HG03571 (cell line): ENCODE results near the gene CARD10.

Experiments
- ATAC-seq: cut with Tn5 transposase; IDR thresholded peaks from one replicate; pipeline ENCODE4 v1.9.1; 2021; ENCODE audit not compliant: unreplicated experiment

CARD10 gene

DNA sequence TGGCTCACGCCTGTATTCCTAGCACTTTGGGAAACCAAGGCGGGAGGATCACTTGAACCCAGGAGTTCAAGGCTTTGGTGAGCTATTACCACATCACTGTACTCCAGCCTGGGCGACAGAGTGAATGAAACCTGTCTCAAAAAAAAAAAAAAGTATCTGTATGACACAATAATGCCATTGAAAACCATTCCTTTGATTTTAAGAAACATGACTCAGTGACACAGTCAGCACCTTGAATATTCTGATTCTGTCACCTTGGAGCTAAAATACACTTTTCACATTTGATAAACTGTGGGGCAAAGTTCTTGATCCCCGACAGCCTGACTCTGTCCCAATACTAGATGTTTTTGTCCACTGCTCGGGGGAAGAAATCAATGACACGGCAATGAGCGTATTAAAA, 75.2 kb downstream of the CARD10 start:
- ATAC-seq = no peak

DNA sequence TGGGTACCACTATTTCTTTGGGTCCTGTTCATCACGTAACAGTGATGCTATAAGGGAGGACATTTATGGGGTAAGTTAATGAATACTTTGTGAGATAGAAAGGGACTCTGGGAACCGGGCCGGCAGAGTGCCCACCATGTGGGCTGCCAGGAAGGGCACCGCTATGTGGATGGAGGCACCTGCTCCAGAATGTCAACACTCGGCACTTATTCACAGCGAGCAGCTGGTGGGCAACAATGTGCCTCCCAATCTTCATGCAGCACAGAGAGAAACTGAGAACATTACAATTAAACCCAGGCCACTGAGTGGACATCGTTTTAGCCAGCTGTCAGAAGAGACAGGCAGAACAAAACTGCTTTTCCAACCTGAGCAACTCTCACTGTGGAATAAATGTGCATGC, 76.1 kb downstream of the CARD10 start:
- ATAC-seq = no peak

DNA sequence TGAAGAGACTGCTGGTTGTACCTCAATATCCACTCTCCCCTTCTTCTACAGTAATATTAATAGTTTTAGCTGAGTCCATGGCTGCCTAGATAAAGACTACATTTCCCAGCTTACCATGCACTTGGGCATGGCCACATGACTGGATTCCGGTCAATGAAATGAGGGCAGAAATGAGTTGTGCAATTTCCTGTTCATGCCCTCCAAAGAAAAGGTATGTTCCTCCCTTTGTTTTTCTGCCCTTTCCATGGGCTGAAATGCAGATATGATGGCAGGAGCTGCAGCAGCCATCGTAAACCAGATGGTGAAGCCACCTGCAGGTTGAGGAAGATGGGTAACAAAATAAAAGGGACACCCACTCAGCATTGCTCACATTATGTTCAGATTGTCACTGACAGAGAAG, 76.7 kb downstream of the CARD10 start:
- ATAC-seq = no peak

DNA sequence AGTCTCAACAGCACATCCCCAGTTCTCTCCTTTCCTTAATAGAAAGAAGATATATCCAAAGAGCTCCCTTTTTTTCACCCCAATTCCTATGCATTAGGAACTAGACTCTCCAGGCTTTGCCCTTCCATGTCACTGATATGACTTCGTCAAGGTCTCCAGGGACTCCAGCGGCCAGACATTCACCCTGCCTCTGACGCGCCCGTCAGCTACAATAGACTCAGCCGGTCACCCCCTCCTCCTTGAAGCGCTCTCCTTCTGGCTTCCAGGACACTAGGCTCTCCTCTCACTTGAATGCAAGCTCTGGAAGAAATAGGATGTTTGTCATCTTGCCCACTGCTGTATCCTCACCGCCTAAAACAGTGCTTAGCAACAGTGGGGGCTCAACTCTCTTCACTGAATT, 77.1 kb downstream of the CARD10 start:
- ATAC-seq = no peak

DNA sequence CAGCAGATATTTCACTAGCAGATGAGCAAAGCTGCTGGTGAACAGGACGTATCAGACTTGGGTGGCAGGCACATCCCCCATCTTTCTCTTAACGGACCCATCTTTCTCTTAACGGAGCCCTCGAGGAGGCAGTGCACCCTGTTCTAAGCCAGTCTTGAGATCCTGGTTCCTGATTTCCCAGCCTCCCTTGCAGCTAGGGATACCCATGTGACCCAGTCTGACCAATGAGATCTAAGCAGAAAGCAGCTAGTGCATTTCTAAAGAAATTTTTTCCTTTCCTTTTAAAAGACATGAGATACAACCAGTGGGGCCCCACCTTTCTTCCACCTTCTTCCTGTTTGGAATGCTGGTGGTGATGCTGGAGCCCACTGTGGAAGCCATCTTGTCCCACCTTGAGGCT, 78.3 kb downstream of the CARD10 start:
- ATAC-seq = no peak
